Suppressor macrophage treated with lipopolysaccharide for 4 hours (primary cell): ENCODE results near the gene MED16.

ENCODE experiments used
- DNase-seq: peaks from one replicate; pipeline ENCODE4 v3.0.0-alpha.2; 2020

MED16 gene

GRCh38 chr19:928471-929202 lies 35.6 kb upstream of the MED16 start:
- no peak for DNase-seq

- DNase-seq: no peak
Measured at GRCh38 chr19:927780-928401, 34.9 kb upstream of the MED16 start.

- no peak for DNase-seq
Measured at GRCh38 chr19:927351-927779, 34.4 kb upstream of the MED16 start.

GRCh38 chr19:926589-927350 lies 33.8 kb upstream of the MED16 start:
- DNase-seq: peak; percentile 93

GRCh38 chr19:926323-926588 lies 33.3 kb upstream of the MED16 start:
- DNase-seq: no peak

GRCh38 chr19:925526-926322 lies 32.7 kb upstream of the MED16 start, which contains the start of gene ARID3A:
Gene ARID3A (plus strand): TSS chr19:926035. CDS start chr19:929529, 3,494 bp downstream.
- peak; percentile 88 for DNase-seq

- DNase-seq: no peak
Measured at GRCh38 chr19:925087-925525, 32.1 kb upstream of the MED16 start.

- no peak for DNase-seq
Measured at GRCh38 chr19:924553-925086, 31.6 kb upstream of the MED16 start.

- no peak for DNase-seq
Measured at GRCh38 chr19:920051-920864, 27.3 kb upstream of the MED16 start.

GRCh38 chr19:919199-920050 lies 26.4 kb upstream of the MED16 start:
- no peak for DNase-seq

- DNase-seq: no peak
Measured at GRCh38 chr19:918481-919198, 25.7 kb upstream of the MED16 start.

- DNase-seq: no peak
Measured at GRCh38 chr19:918152-918437, 25.1 kb upstream of the MED16 start.

- peak; percentile 50 for DNase-seq
Measured at GRCh38 chr19:917323-918151, 24.6 kb upstream of the MED16 start, which contains the start of gene KISS1R. Gene KISS1R (plus strand): TSS chr19:917333. CDS start chr19:917503, 170 bp downstream.

GRCh38 chr19:916645-917322 lies 23.8 kb upstream of the MED16 start:
- no peak for DNase-seq

- peak; percentile 86 for DNase-seq
Measured at GRCh38 chr19:913080-913748, 20.2 kb upstream of the MED16 start, which contains the start of gene R3HDM4. Gene R3HDM4 (minus strand): TSS chr19:913219. CDS start chr19:913157, 62 bp downstream.

GRCh38 chr19:912181-913079 lies 19.4 kb upstream of the MED16 start:
- peak; percentile 34 for DNase-seq
